GM18861 (cell line): ENCODE measurements around the gene TLE4.
"Not testable (repeated sequence)": the region's sequence is repeated elsewhere in the genome, so short reads cannot be mapped to it uniquely, and the experiment has no call there.

Source experiments
- ATAC-seq: cut with Tn5 transposase; IDR thresholded peaks from one replicate; pipeline ENCODE4 v1.9.1; 2021; ENCODE audit not compliant: unreplicated experiment

Gene TLE4

DNA sequence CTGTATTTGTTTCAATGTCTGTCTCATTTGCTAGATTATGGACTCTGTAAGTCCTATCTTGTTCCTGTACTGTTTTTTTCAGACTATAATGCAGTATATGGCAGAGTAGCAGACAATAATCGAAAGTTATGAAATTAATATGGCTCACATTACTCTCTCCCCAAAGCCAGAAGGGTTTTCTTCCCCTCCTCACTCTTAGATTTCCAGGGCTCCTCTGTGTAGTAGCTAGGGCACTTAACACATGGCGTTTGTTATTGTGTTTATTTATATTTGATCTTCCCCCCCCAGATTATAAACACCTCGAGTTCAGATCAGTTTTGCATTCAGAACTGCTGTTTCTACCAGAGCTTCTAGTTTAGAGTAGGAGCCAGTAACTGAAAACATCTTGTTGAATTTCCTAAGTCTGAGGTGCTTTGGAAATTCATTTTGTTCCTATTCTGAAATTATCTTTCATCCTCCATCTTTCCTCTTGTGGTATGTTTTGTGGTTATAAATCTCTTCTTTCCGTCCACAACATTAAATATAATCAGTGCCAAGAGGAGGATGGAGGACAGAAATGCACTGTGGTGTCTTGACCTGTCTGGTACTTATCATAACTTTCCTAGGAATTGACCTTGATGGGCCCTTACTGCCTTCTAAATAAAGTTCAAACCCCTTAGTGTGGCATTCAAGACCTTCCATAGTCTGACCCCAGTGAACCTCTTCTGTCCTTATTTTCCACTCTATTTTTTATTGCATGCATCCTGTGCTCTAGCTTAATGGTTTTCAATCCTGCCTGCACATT is 27.0 kb downstream of the TLE4 start:
- no peak for ATAC-seq

DNA sequence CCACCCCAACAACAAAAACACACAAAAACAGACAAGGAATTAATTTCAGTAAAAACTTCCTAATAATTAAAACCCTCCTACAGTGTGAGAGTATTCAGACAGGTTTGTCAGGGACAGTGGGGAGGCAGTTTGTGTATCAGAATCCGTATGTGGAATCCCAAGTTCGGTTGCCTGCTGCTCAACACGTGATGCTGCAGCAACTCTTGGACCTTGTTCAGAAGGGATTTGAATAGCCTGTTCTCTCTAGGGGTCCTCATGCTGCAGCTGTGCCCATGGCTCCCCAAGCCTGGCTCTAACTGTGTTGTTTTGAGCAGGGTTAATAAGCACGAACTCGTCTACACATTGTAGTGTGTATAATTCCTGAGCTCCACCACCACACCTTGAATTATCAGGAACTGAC is 28.7 kb downstream of the TLE4 start:
- ATAC-seq: no peak

DNA sequence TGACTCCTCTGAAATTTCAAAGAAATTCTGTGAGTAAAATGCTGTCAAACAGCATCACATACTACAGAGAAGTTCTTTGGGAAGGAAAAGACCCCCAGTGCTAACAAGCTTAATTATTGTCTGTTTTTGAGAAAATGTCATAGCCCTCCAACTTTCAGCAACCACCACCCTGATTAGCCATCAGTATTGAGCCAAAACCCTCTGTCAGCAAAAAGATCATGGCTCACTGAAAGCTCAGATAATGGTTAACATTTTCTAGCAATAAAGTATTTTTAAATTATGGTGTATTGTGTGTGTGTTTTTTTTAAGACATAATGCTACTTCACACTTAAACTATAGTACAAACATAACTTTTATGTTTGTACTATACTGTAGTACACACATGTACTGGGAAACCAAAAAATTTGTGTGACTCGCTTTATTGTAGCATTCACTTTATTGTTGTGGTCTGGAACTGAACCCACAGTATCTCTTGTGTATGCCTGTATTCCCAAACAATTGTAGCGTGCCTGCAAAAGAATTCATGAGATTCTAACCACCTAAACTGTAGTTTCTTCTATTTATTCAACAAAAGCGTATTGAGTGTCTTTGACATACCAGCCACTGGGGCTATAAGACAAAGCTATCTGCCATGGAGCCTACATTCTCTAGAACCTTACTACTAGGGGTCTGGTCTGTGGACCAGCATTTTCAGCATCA is 31.6 kb downstream of the TLE4 start:
- no peak for ATAC-seq

DNA sequence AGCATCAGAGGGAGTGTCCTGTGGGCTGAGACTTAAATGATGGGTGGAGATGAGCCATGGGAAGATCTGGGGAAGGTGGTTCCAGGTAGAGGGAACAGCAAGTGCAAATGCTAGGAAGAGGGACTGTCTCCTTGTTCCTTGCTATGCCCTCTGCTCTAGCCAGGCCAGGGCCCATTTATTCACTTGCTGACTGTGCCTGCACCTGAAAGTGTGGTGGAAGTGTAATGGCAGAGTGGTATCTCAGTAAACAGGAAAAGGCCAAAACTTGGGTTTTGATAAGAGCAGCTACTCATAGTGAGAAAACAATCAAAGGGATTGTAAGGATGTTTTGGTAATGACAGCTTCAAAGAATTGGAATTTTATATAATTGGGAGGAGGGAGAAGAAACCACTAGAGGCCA is 32.4 kb downstream of the TLE4 start:
- no peak for ATAC-seq

DNA sequence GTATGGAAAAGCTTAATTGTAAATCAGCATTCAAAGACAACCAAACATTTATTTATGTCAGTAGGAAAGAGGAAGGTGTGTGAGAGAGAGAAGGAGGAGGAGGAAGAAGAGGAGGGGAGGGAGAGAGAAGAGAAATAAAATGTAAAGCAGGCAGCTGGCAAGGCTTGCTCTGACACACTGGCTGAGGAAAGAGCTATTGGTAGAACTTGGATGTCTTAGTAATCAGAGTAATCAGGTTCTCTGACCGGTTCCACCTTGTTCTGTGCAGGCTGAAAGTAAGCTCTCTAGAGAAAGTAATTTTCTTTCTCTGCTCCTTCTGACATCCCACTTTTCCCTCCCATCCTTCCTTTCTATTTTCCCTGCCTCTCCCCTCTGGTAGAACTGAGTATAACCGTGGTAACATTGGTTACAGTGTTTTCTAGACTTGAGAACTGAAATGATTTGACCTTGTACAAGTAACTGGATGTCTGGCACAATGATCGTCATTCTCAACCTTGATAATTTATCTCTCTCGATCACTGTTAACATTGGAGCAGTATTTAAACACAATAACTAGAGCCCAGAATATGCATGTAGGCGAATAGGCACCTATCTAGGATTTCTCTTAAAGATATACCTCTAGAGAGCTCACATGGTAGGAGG is 33.3 kb downstream of the TLE4 start:
- no peak for ATAC-seq

DNA sequence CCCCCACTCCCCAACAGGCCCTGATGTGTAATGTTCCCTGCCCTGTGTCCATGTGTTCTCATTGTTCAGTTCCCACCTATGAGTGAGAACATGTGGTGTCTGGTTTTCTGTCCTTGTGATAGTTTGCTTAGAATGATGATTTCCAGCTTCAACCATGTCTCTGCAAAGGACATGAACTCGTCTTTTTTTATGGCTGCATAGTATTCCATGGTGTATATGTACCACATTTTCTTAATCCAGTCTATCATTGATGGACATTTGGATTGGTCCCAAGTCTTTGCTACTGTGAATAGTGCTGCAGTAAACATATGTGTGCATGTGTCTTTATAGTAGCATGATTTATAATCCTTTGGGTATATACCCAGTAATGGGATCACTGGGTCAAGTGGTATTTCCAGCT is 34.8 kb downstream of the TLE4 start:
- not testable (repeated sequence) for ATAC-seq

DNA sequence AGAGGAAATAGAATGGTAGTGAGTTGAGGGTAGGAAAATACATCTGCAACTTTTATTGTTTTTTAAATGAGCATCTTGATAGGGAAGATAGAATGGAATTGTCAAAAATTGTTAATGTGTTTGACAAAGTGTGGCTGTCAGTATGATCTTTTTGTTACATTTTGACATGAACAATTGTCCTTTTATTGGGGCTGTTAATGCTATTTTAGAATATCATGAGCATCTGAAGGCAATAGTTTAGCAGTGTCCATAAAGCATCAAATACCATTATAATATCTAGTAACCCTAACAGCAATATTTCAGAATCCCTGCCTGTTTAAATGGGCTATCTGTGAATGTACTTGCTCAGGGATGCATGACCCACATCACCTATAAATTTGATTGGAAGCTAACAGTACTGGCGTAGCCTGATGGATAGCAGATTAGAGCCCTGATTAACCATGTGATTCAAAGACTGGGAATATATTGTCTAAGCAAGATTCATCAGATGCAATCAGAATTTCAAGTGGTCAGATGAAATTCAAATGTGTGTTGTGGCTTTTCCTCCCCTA is 37.8 kb downstream of the TLE4 start:
- no peak for ATAC-seq

DNA sequence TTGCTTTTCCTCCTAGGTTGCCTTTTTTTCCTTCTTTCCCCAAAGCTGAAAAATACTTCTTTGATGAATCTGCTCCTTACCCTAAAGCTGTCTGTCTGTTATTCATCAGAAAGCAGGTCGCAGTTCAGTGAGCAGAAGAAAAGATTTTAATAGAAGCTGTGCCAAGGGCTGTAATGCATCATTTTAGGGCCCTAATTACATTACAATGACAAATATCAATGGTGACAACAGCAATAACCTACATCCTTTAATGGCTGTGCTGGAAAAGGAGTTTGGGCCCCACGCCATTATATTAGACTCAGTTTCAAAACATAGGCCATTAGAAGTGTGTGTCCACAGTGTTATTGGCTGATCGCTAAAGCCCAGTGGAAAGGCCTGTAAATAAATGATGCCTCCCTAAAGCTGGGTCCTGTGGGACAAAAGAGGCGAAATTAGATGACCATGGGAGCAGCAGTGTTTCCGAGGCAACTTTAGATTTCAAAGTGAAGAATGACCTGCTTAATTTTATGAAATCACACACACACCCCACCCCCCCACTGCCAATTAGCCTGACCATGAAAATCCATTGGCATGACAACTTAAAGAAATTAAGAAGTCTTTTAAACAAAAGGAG is 38.4 kb downstream of the TLE4 start:
- no peak for ATAC-seq

DNA sequence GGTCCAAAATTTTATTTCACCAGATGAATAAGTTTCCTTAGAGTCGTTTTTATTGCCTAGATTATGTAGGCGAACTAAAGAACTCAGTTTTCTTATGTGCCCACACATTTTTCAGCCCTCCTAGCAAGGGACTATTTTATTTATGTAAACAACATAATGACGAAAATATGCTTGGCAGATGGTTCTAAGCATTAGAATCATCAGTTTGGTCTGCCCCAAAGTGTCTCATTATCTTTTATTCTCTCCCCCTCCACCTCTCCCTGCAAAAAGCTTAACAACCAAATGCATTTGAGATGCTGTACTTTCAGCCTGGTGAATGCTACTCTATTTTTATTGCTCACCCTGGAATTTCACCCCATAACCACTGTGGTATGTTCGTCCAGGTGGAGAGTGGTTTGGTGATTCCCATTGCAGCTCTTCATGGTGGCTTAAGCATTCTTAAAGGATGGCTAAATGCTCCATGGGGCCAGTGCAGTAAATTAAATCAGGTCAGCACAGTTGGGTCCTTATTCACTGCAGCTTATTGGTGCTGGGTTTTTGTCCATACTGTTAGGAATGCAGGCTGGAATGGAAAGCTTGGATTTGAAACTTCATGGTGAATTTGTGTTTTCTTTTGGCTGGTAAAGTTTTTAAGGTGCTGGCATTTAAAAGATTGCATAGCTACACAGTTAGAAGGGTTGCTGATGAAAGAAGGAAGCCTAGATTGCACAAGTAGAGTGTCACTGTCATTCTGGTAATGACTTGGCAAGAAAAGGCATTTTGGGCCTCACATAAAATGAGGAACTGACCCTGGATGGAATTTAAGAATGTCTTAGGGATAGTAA is 39.2 kb downstream of the TLE4 start:
- peak; percentile 84 for ATAC-seq

DNA sequence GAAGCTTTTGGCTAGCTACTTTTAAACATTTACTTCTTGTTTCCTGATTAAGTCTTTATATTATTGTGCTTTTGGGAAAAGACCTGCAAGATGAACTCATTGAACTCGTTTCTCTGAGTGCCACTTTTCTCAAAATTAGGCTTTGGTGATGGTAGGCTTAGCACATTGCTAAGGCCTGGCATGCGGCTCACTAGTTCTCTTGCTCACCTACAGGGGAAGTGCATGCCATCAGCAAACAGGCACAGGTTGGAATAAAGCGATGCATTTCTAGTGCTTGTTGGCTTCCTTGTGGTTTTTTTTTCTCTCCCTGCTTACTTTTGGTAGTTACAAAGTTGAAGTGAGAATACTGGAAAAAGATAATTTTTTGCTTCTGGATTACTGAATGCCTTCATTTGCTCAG is 41.4 kb downstream of the TLE4 start:
- ATAC-seq: no peak

DNA sequence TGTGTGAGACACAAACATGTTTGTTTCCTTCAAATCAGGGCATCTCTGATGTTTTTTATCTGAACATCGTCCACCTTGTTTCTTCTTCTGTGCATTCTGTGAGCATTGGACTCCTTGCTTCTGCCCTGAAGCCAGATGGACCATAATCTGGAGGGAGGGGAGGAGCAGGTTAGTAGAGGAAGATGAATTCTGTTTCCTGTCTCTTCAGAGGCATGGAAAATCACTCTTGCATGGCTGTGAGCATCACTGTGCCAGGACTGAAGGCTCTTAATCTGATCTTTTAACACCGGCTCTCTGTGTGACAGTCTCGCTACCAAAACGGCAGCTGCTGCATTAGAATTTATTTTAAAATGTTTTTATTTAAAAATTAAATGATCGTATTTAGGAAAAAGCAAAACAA is 43.3 kb downstream of the TLE4 start:
- ATAC-seq: no peak

DNA sequence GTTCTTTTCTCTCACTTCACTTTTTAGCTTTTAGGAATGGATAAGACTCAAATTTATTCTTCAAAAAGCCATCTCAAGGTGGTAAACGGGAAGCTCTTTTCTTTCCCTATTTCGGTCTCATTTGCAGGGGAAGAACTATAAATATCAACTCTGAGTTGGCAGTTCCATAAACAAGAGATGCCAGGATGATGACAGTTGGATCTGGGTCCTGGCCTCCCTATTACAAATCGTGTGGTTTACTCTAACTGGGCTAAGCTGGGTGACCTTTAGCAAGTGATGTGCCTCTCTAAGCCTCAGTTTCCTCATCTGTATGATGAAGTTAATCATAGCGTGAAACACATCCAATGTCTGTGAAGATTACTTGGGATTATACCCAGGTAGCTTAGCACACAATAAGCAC is 44.2 kb downstream of the TLE4 start:
- no peak for ATAC-seq

DNA sequence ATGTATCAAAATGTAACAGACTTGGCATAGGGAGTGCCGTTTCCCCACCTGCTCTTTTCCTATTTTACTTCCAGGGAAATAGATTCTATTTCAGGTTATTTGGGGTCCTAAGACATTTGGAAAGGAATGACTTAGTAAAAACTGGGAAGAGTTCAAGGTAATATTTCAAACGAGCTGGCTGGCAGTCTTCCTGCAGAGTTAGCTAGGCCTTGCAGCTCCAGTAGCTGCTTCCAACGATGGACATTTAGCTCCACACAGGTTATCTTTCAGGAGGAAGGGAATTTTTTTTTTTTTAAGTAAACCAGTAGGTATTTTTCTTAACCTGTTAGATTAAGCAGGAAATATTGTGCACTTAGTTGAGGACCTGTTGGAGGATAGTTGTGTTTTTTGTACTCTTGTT is 45.2 kb downstream of the TLE4 start:
- ATAC-seq: no peak

DNA sequence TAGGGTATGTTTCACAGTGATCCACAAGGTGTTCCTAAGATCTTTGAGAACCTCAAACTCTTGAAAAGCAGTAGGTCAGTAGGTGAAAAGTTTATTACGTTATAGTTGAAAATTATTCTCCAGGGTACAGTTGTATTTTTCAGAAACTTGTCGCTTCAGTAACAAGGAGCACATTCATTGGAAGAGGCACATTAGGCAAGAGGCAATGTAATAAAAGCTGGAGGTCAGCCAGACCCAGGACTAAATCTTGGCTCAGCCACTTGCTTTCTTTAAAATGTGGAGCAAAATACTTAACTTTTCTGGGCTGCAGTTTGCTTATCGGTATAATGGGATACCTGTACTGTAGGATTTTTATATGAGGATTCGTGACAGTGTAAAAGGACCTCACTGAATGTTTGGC is 45.6 kb downstream of the TLE4 start:
- ATAC-seq: no peak

DNA sequence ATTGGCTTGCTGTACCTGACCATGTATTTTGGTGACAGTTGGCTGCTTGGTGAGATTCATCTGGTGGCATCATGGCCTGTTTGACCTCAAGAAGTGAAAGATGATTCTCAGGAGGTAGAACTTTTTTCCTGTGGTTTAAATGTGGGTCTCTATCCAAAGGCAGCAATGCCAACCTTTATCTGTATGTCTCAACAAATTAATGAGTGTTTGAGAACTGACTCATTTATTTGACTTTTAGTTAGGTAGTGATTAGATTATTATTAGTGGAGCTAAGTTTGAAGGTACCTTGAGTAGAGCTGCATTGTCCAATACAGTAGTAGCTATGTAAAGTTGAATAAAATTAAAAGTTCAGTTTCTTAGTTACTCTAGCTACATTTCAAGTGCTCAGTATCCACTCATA is 48.2 kb downstream of the TLE4 start:
- ATAC-seq: no peak

DNA sequence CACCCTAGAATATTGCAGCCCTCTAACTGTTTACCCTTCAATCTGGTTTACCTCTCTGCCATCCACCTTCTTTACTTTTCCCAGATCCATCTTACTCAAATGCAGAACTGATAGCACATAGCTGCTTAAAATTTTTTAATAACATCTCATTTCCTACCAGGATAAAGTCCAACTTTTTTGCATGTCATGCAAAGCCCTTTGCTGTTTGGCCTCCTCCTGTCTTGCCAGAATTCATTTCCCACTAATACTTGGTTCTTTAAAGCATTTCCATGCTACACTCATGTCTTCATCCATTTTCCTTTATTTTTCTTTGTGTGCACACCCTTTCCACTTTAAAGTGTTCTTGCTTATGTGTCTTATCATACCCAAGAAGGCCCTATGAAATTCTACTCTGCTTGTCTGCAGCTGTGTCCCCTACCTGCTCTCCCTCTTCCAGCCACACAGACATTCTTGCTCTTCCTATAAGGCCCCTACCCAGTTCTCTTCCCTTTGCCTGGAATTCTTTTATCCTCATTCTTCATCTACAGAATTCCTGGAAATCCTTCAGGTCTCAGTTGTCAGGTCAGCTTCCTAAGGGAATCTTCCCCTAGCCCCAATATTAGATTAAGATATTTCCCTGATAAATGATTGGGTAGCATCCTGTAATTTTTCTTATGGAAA is 50.3 kb downstream of the TLE4 start:
- ATAC-seq: no peak

DNA sequence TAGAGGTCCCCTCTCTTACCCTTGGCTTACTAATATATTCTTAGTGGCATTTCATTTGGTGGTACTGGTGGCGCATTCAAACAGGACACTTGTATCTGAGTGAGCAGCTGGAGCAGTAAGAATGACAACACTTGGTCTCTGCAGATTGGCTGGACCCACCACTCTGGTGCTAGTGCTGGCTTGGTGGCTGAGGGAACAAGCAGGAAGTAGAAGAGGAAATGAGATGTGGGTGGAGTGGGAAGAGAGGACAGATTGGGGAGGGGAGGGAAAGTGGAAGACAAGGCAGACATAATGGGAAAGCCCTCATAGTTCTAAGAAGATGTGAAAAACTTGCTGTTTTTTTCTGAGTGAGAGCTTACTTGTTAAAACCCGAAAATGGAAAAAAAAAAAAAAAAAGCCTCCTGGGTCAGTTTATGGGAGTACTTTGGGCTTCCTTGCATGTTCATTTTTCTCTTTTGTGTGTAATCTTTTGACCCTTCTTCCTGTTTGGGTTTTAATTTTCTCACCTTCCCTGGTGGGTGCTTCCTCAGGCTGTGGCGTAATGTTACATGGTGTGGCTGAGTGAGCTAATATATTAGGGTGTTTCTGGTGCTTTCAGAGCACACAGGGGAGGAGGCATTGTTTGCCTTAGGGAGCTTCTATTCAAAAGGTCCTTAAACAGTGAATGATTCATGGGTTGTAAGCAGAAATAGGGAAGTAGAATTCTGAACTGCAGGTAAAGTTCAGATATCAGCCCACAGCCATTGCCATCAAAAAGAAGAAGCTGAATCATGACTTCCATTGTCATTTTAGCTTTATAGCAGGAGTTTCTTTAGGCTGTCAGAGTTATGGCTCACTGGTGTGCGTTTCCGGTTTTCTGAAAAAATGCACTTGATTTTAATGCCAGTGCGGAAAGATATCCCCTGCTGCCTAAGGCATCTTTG is 52.3 kb downstream of the TLE4 start:
- ATAC-seq: peak; percentile 96

DNA sequence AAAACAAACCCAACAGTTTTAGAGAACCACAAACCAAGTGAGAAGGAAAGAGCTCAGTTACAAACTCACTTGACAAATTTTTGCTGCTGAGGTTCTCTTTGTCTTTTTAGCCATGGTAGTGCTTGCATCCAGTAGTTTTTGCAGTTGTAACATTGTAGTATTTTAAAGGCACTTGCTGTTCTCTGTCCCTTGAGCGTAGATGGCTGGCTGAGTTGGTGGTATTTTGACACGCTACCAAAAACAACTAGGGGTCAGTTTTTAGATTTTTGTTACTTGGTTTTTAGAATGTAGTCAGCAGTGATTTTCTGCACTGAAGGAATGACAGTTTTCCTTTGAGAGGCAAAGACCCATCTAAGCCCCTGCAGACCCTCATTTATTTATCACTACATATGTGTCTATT is 58.0 kb downstream of the TLE4 start:
- no peak for ATAC-seq
